A673 (cell line): Measurements from ENCODE around the gene CARS2.

ENCODE experiments used
- CTCF ChIP-seq: fragments of 300-800, 200-600 bp; sonication (generic); conservative IDR thresholded peaks from 2 replicates; pipeline ENCODE4 v1.5.1; 2017; ENCODE audit warnings: low read depth, mild to moderate bottlenecking, antibody characterized with exemption, low read length, moderate library complexity, mixed read lengths
- EZH2 ChIP-seq: fragments of 200-600 bp; sonication (generic); IDR thresholded peaks from 2 replicates; pipeline ENCODE4 v1.6.1; 2017; ENCODE audit warnings: borderline replicate concordance, low read depth, mild to moderate bottlenecking, mixed read lengths, antibody characterized with exemption, low read length; ENCODE audit not compliant: poor library complexity, severe bottlenecking

- TF ChIP-seq CTCF: no peak
- TF ChIP-seq EZH2: no peak
These were observed 28.6 kb upstream of the CARS2 start for GRCh38 chr13:110734561-110734960.
